ENCODE measurements around the gene CELSR1.

GRCh38 chr22:46413725-46414379 lies 123.6 kb downstream of the CELSR1 start:
- TF ChIP-seq CTCF (IDR thresholded peaks at IDR 0.05) (no peak), POLR2A (IDR thresholded peaks at IDR 0.05) (no peak)
